Esophagus squamous epithelium (tissue), 5 donors: ENCODE results near the gene STAT5B. TPM values are rescaled to one million over a fixed set of nuclear protein-coding genes. Genes with fewer than 3 reads are reported as not detected.

Source experiments
- DNase-seq: peaks from one replicate; lab custom pipeline; 2025; lab: John Stamatoyannopoulos, UW
- H3K27ac ChIP-seq, 4 donors: fragments of 200-600 bp; sonication (generic); one replicate each; pipeline ENCODE4 v1.5.1; 2016 to 2019; ENCODE audit warnings: mild to moderate bottlenecking in 1 of 4
- H3K27me3 ChIP-seq, 4 donors: fragments of 200-600 bp; sonication (generic); 1 replicate in 3 of 4; 2 replicates in 1 of 4; pipeline versions ENCODE4 v1.5.1 to v1.6.0; 2017 to 2021; ENCODE audit warnings: antibody characterized with exemption in 1 of 4
- H3K36me3 ChIP-seq, 3 donors: fragments of 200-600 bp; sonication (generic); one replicate each; pipeline ENCODE4 v1.5.1; 2016 to 2019
- H3K4me1 ChIP-seq, 3 donors: fragments of 200-600 bp; sonication (generic); one replicate each; pipeline ENCODE4 v1.5.1; 2017 to 2019
- H3K4me3 ChIP-seq, 4 donors: fragments of 200-600 bp; sonication (generic); 1 replicate in 3 of 4; 2 replicates in 1 of 4; pipeline ENCODE4 v1.5.1; 2016 to 2019; ENCODE audit warnings: mild to moderate bottlenecking in 2 of 4, moderate library complexity in 1 of 4
- H3K9me3 ChIP-seq, 3 donors: fragments of 200-600 bp; sonication (generic); one replicate each; pipeline ENCODE4 v1.5.1; 2016 to 2019
- POLR2A ChIP-seq, 4 donors: fragments of 450-650 bp; IDR thresholded peaks; one replicate each; pipeline ENCODE4 v1.6.1; 2017; ENCODE audit warnings: antibody characterized with exemption in 4 of 4, mild to moderate bottlenecking in 4 of 4, moderate library complexity in 3 of 4
- whole genome bisulfite sequencing, 2 donors: methylation state at CpG; one replicate each; pipeline ENCODE4 v1.1.5; 2018; 5-methylcytosine and 5-hydroxymethylcytosine counted together
- intact Hi-C: fragments of 100-400 bp; cut with DNase I; formaldehyde crosslinking; loops from one replicate; pipeline ENCODE4 v1.15.0; 2022
- total RNA-seq, 4 donors: library from RNA; depleted of rRNA; stranded (reverse); fragments of >200 nt; gene quantifications; one replicate each; pipeline ENCODE4 v1.1.0, GENCODE V29; 2016
- TF ChIP-seq, protein P1 (sequence below), 6 experiments: fragments of 450-650 bp in 4 of 6; fragments of 200-600 bp in 2 of 6; sonication (generic) in 2 of 6; IDR thresholded peaks; one replicate each; pipeline ENCODE4 v1.5.1; 2016 to 2019; ENCODE audit warnings: antibody characterized with exemption in 6 of 6, mild to moderate bottlenecking in 4 of 6, moderate library complexity in 4 of 6
- donor health status: DM: yes; HTN: yes; CAD: no.

Gene STAT5B
- 10 to 100 TPM; 17.9 to 57.6 (median 19.5) TPM for total RNA-seq

DNA sequence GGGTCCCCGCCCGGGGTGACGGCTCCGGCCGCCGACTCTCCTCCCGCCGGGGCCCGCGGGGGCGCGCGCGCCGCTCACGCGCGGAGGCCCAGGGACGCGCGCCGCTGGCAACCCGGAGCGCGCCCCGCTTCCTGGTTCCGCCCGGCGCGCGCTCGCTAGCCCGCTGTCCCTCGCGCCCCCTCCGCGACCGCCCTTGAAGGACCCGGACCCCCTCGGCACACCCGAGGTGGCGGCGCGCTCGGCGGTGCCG is at the start of gene STAT5B:
Gene STAT5B (minus strand): TSS at position 33 of the 250 bp plus-strand sequence. CDS start 44,264 bp downstream, outside the sequence.
- intact Hi-C loops, result no loop called here
- TF ChIP-seq, protein P1, sequence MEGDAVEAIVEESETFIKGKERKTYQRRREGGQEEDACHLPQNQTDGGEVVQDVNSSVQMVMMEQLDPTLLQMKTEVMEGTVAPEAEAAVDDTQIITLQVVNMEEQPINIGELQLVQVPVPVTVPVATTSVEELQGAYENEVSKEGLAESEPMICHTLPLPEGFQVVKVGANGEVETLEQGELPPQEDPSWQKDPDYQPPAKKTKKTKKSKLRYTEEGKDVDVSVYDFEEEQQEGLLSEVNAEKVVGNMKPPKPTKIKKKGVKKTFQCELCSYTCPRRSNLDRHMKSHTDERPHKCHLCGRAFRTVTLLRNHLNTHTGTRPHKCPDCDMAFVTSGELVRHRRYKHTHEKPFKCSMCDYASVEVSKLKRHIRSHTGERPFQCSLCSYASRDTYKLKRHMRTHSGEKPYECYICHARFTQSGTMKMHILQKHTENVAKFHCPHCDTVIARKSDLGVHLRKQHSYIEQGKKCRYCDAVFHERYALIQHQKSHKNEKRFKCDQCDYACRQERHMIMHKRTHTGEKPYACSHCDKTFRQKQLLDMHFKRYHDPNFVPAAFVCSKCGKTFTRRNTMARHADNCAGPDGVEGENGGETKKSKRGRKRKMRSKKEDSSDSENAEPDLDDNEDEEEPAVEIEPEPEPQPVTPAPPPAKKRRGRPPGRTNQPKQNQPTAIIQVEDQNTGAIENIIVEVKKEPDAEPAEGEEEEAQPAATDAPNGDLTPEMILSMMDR (IDR thresholded peaks at IDR 0.05), result no peak
- TF ChIP-seq POLR2A (IDR thresholded peaks at IDR 0.05), result peak in 2 of 4 donors; percentile 24 to 73
- DNase-seq, result no peak
- Histone ChIP-seq H3K9me3 (no peaks in the 10 kb centered on the region), H3K4me3 (peak within 1 kb of the TSS; percentile 77 to 95 (median 93)), H3K27ac (peak within 1 kb of the TSS; percentile 84 to 95 (median 91)), H3K4me1 (peaks cover 9 to 53% (median 12%) of the 10 kb centered on the region in 3 donors), H3K27me3 (no peaks in the 10 kb centered on the region), H3K36me3 (no peaks in the 10 kb centered on the region)
- 0% methylated on average over 1 of the region's 47 CpGs; no CpG with 5 or more reads in 1 of the 2 donors for WGBS, 2 donors

DNA sequence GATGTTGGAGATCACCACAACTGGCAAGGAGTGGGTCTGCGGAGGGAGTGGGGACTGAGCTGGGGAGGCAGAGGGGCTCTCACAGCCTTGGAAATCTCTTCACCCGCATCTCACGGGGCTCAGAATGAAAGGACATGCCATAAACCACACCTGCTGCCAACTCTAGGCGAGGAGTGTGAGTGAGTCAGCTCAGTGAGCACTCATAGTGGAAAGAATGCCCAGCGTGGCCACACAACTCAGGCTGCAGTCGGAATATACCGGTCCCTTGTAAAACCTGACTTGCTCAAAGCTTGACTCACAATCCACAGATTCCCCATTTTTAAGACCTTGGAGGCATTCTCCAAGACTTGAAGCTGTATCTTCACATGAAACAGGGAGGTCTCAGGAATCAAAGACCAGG is 48.8 kb upstream of the STAT5B start:
- no peaks in the 10 kb centered on the region for H3K9me3 ChIP-seq
- intact Hi-C loops, result no loop called here
- H3K27ac ChIP-seq, result peak overlapping the region in 3 of 4 donors; percentile 17 to 44 (median 42)
- TF ChIP-seq POLR2A (IDR thresholded peaks at IDR 0.05), result no peak
- TF ChIP-seq, protein P1 (IDR thresholded peaks at IDR 0.05), result no peak
- DNase-seq, result no peak
- no peak overlapping the region for H3K4me3 ChIP-seq
- WGBS, 2 donors, result 17 to 75% methylated on average over 4 to 7 of the region's 7 CpGs
- H3K36me3 ChIP-seq, result peaks cover 27 to 100% (median 34%) of the 10 kb centered on the region in 3 donors
- H3K27me3 ChIP-seq, result no peaks in the 10 kb centered on the region
- H3K4me1 ChIP-seq, result peaks cover 9 to 51% (median 11%) of the 10 kb centered on the region in 3 donors

DNA sequence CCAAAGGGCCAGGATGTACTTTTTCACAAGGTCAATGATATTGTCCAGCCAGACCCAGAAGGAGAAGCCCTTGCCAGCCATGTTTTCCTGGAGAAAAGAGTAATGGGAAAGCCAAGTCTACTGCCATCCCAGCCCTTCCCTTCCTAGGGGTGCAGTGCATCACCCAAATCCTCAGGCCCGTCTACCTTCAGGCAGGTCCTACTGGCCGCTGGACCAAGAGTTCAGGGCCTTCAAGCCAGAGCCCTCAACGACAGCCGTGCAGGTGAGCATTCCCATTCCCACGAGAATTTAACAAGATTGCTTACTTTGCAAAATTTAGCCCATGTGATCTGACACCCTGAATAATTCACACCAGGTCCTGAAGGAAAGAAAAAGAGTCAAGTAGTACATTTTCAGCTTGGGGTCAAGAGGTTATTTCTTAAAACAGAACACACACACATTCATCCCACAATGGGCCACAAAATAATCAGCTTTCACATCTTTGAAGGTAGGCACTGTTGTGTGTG is 47.1 kb upstream of the STAT5B start:
- peaks cover 0 to 47% (median 5%) of the 10 kb centered on the region in 3 donors for H3K4me1 ChIP-seq
- no peak overlapping the region for H3K4me3 ChIP-seq
- H3K36me3 ChIP-seq, result peaks cover 30 to 100% (median 43%) of the 10 kb centered on the region in 3 donors
- no peak for DNase-seq
- no peaks in the 10 kb centered on the region for H3K9me3 ChIP-seq
- TF ChIP-seq, protein P1 (IDR thresholded peaks at IDR 0.05), result no peak
- no peak for TF ChIP-seq POLR2A (IDR thresholded peaks at IDR 0.05)
- WGBS, 2 donors, result 60% methylated on average over 3 of the region's 5 CpGs; no CpG with 5 or more reads in 1 of the 2 donors
- H3K27ac ChIP-seq, result peak overlapping the region in 3 of 4 donors; percentile 41 to 58 (median 57)
- no peaks in the 10 kb centered on the region for H3K27me3 ChIP-seq
- intact Hi-C loops, result loop anchor here (5.0 kb wide), 2 partner anchors 79 to 194 kb away; no protein-coding TSS in a partner anchor

DNA sequence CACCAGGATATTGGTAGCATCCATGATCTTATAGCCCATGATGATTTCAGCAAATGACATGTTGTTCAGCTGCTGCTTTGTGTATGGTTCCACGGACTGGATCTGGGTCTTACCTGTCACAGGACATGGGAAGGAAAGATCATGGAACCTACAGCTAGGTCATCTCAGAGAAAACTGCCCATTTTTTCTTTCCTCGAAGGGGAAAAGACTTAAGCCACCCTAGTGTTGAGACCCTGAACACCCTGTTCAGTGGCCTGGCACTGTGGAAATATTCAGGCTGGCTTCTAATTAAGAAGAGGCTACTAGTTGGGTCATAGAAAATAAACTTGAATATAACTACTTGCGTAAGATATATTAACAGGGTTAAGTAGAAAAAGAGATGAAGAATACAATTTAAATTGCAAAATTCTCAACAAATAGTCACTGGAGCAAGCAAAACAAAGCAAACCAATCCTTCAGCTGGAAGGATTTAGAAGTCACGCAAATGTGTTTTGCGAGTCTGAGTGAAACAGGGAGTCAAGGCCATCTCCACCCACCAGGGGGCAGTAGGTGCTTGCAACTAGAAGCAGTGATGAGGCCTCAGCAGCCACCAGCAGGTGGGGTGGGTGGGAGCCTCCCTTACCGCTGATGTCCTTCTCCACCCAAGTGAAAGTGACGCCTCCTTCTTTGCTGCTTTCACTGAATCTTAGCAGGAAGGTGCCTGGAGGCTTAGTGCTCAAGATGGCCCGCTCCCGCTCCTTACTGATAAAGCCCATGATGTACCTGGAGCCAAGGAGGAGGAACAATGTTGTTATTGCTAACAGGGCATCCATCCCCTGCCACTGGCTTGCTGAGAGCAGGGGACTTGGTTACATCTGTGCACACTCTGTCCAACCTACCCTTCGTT is 46.4 kb upstream of the STAT5B start:
- Histone ChIP-seq H3K9me3 (no peaks in the 10 kb centered on the region), H3K4me1 (peaks cover 0 to 45% (median 5%) of the 10 kb centered on the region in 3 donors), H3K4me3 (no peak overlapping the region), H3K27me3 (no peaks in the 10 kb centered on the region), H3K36me3 (peaks cover 30 to 100% (median 46%) of the 10 kb centered on the region in 3 donors), H3K27ac (peak overlapping the region in 3 of 4 donors; percentile 41 to 64 (median 58))
- DNase-seq, result peak; percentile 81
- WGBS, 2 donors, result 21 to 24% methylated on average over 6 to 10 of the region's 10 CpGs
- intact Hi-C loops, result loop anchor here (5.0 kb wide), 2 partner anchors 80 to 195 kb away; no protein-coding TSS in a partner anchor
- no peak for TF ChIP-seq POLR2A (IDR thresholded peaks at IDR 0.05)
- TF ChIP-seq, protein P1 (IDR thresholded peaks at IDR 0.05), result peak; percentile 97 to 100 (median 100)
